SK-N-SH treated with all-trans-retinoic acid at 6 μM for 48 hours (cell line): ENCODE data around the gene TRAPPC2L.
A peak's percentile ranks its signal among the peaks of the same experiment; 100 is the strongest.

Experiments used
- ATAC-seq: fragments of 200-7000 bp; cut with Tn5 transposase; 3 replicates; pipeline ENCODE4 v1.9.1; 2020; ENCODE audit warnings: mild to moderate bottlenecking, moderate library complexity
- ARNTL ChIP-seq: fragments of 450-650 bp; formaldehyde crosslinking; IDR thresholded peaks from 2 replicates; pipeline ENCODE4 v1.5.0; 2020; ENCODE audit warnings: low read depth, mild to moderate bottlenecking, moderate library complexity, borderline replicate concordance
- CSDC2 ChIP-seq: fragments of 250-450 bp; sonication (Bioruptor Pico); IDR thresholded peaks from 2 replicates; pipeline ENCODE4 v1.5.0; 2020; ENCODE audit warnings: mild to moderate bottlenecking, moderate library complexity
- GLIS3 ChIP-seq: fragments of 250-450 bp; sonication (Bioruptor Pico); IDR thresholded peaks from 2 replicates; pipeline ENCODE4 v1.5.0; 2020; ENCODE audit warnings: mild to moderate bottlenecking, moderate library complexity
- ISL1 ChIP-seq: fragments of 250-450 bp; sonication (Bioruptor Pico); IDR thresholded peaks from 2 replicates; pipeline ENCODE4 v2.1.2; 2022; ENCODE audit warnings: mild to moderate bottlenecking, moderate library complexity
- PPARA ChIP-seq: fragments of 250-450 bp; sonication (Bioruptor Pico); IDR thresholded peaks from 2 replicates; pipeline ENCODE4 v1.5.0; 2020; ENCODE audit warnings: mild to moderate bottlenecking, borderline replicate concordance
- RARB ChIP-seq: fragments of 250-450 bp; sonication (Bioruptor Pico); IDR thresholded peaks from 2 replicates; pipeline ENCODE4 v1.8.0; 2021; ENCODE audit warnings: mild to moderate bottlenecking, moderate library complexity
- TCF4 ChIP-seq: fragments of 250-450 bp; sonication (Bioruptor Pico); IDR thresholded peaks from 2 replicates; pipeline ENCODE4 v1.8.0; 2021; ENCODE audit warnings: mild to moderate bottlenecking, moderate library complexity, borderline replicate concordance
- TOX ChIP-seq: fragments of 250-450 bp; sonication (Bioruptor Pico); IDR thresholded peaks from 2 replicates; pipeline ENCODE4 v1.8.0; 2021; ENCODE audit warnings: mild to moderate bottlenecking, moderate library complexity, borderline replicate concordance
- ZFP30 ChIP-seq: fragments of 450-650 bp; formaldehyde crosslinking; IDR thresholded peaks from 2 replicates; pipeline ENCODE4 v1.5.0; 2022; ENCODE audit warnings: mild to moderate bottlenecking, moderate library complexity
- ZNF565 ChIP-seq: fragments of 450-650 bp; formaldehyde crosslinking; conservative IDR thresholded peaks from 2 replicates; pipeline ENCODE4 v1.5.0; 2020; ENCODE audit warnings: low read depth, mild to moderate bottlenecking, moderate library complexity
- ZNF70 ChIP-seq: fragments of 450-650 bp; formaldehyde crosslinking; IDR thresholded peaks from 2 replicates; pipeline ENCODE4 v1.5.0; 2020; ENCODE audit warnings: mild to moderate bottlenecking, moderate library complexity
- ZNF8 ChIP-seq: fragments of 450-650 bp; formaldehyde crosslinking; IDR thresholded peaks from 2 replicates; pipeline ENCODE4 v1.5.0; 2020; ENCODE audit warnings: mild to moderate bottlenecking, moderate library complexity
- TF ChIP-seq, protein P1 (sequence below): fragments of 250-450 bp; sonication (Bioruptor Pico); IDR thresholded peaks from 2 replicates; pipeline ENCODE4 v1.5.0; 2020; ENCODE audit warnings: mild to moderate bottlenecking, moderate library complexity
- TF ChIP-seq, protein P2 (sequence below): fragments of 250-450 bp; sonication (Bioruptor Pico); IDR thresholded peaks from 2 replicates; pipeline ENCODE4 v1.8.0; 2021; ENCODE audit warnings: low read depth, mild to moderate bottlenecking, moderate library complexity, borderline replicate concordance
- TF ChIP-seq, protein P3 (sequence below): fragments of 250-450 bp; sonication (Bioruptor Pico); IDR thresholded peaks from 2 replicates; pipeline ENCODE4 v1.5.1; 2021; ENCODE audit warnings: mild to moderate bottlenecking, moderate library complexity

Gene TRAPPC2L

DNA sequence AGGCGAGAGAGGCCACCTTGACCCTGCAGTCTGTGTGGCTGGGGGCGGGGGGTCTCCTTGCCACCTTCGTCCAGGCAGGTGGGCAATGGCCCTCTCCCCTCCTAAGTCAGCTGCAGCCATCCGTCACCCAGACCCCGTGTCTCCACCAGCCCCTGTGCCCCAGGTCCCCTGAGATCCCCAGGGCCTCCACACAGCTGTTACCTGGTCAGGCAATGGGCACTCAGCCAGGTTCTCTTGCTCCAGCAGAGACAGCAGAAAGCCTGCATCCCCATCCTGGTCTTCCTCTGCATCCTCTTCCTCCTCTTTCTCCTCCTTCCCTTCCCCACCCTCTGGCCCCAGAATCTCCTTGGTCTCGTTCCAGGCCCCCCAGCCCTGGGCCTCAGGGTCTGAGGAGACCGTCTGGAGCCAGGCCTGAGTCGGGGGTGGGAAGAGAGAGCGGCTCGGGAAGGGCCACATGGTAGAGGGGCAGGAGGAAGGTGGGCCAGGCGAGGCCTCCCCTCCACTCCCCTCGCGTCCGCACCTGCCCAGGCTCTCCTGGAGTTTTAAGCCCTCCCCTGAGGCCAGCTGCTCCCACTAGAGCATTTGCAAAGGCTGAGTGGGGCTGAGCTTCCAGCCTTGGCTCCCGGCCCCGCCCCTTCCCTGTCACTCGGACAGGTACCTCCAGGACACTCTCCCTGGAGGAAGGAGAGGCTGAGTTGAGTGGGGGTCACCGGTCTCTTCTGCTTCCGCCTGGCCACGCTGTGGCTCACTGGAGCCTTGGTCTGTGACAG lies 9.4 kb downstream of the TRAPPC2L start, which contains the start of gene PABPN1L:
TSS of gene PABPN1L (minus strand) at position 510 of the 770 bp plus-strand sequence. CDS start at position 456, 54 bp downstream.
- TF ChIP-seq, protein P1, sequence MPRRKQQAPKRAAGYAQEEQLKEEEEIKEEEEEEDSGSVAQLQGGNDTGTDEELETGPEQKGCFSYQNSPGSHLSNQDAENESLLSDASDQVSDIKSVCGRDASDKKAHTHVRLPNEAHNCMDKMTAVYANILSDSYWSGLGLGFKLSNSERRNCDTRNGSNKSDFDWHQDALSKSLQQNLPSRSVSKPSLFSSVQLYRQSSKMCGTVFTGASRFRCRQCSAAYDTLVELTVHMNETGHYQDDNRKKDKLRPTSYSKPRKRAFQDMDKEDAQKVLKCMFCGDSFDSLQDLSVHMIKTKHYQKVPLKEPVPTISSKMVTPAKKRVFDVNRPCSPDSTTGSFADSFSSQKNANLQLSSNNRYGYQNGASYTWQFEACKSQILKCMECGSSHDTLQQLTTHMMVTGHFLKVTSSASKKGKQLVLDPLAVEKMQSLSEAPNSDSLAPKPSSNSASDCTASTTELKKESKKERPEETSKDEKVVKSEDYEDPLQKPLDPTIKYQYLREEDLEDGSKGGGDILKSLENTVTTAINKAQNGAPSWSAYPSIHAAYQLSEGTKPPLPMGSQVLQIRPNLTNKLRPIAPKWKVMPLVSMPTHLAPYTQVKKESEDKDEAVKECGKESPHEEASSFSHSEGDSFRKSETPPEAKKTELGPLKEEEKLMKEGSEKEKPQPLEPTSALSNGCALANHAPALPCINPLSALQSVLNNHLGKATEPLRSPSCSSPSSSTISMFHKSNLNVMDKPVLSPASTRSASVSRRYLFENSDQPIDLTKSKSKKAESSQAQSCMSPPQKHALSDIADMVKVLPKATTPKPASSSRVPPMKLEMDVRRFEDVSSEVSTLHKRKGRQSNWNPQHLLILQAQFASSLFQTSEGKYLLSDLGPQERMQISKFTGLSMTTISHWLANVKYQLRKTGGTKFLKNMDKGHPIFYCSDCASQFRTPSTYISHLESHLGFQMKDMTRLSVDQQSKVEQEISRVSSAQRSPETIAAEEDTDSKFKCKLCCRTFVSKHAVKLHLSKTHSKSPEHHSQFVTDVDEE (CRISPR knock-in tag): no peak
- TF ChIP-seq CSDC2 (CRISPR knock-in tag): no peak
- TF ChIP-seq ARNTL (CRISPR knock-in tag): no peak
- TF ChIP-seq ZNF70 (CRISPR knock-in tag): no peak
- no peak for TF ChIP-seq ZFP30 (CRISPR knock-in tag)
- no peak for TF ChIP-seq ZNF8 (CRISPR knock-in tag)
- no peak for TF ChIP-seq RARB
- TF ChIP-seq TCF4: no peak
- no peak for ATAC-seq

DNA sequence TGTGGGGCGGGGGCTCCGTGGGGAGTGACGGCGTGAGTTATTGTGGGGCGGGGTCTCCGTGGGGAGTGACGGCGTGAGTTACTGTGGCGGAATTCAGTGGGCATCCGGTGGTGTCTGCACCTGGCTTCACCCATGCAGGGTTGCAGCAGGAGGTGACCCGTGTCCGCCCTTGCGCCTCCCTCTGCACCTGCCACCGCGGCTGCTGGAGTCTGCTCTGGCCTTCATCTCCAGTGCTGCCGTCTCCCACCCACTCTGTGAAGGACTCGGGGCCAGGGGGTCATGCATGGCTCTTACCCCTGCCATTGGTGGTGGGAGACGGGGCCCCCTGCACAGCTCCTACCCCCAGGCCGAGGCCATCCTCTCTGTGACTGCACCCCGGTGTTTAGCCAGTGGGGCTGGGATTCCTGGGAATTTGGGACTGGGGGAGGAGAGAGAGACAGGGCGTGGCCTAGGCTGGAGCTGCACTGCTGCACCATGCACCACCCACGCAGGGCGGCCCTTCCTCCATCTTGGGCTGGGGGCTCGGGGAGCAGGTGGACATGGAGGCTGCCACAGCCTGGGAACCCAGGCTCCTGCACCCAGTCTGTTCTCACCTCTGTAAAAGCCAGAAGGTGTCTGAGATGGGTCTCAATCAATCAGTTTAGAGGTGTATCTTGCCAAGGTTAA lies 10.8 kb downstream of the TRAPPC2L start:
- TF ChIP-seq PPARA (CRISPR knock-in tag) (no peak), ZNF565 (no peak), ISL1 (no peak)
- ATAC-seq: no peak

DNA sequence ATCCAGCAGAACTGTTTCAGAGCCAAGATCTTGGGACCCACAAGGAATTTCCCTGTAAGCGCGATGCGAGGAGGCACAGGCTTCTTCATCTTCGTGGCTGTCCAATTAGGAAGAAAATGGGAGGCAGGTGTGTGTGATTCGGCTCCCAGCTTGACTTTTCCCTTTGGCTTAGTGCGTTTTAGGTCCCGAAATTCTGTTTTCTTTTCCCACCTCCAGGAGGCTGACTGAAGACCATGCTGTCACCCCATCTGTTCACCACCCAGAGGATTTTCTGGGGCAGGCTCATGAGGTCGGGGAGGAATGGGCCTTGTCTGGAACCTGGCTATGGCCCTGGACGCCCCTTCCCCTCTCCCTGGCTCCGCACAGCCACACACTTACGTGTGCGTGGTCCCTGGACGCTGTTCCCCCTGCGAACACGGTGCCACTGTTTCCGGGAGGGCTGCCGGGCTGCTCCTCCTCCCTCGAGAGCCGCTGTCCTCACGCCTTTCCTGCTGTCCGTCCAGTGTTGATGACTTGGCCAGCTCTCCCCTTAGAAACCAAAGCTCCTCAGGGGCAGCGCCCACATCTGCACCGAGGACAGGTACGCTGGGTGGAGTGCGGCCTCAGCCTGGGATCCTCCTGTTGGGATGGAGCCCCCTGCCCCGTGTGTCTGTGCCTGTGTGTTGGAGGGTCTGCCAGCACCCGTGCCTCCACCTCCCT lies 12.2 kb downstream of the TRAPPC2L start:
- TF ChIP-seq TOX (CRISPR knock-in tag): no peak
- TF ChIP-seq, protein P2, sequence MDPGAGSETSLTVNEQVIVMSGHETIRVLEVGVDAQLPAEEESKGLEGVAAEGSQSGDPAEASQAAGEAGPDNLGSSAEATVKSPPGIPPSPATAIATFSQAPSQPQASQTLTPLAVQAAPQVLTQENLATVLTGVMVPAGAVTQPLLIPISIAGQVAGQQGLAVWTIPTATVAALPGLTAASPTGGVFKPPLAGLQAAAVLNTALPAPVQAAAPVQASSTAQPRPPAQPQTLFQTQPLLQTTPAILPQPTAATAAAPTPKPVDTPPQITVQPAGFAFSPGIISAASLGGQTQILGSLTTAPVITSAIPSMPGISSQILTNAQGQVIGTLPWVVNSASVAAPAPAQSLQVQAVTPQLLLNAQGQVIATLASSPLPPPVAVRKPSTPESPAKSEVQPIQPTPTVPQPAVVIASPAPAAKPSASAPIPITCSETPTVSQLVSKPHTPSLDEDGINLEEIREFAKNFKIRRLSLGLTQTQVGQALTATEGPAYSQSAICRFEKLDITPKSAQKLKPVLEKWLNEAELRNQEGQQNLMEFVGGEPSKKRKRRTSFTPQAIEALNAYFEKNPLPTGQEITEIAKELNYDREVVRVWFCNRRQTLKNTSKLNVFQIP (CRISPR knock-in tag): no peak
- ATAC-seq: no peak

DNA sequence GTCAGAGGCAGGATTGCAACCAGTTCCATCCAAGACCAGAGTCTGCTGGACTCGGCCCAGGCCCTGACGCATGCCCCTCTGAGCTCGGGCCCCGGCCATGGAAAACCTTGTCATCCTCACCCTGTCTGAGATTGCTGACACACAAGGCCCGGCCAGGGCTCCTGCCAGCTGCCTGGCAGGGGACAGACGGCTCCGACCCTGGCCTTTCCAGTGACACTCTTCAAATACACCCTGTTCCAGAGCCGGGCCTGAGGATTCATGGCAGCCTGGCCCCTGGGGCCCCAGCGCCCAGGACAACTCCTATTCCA lies 12.7 kb downstream of the TRAPPC2L start:
- ATAC-seq: no peak
- TF ChIP-seq ZNF70 (CRISPR knock-in tag) (no peak), ZNF8 (CRISPR knock-in tag) (no peak)
- TF ChIP-seq, protein P3, sequence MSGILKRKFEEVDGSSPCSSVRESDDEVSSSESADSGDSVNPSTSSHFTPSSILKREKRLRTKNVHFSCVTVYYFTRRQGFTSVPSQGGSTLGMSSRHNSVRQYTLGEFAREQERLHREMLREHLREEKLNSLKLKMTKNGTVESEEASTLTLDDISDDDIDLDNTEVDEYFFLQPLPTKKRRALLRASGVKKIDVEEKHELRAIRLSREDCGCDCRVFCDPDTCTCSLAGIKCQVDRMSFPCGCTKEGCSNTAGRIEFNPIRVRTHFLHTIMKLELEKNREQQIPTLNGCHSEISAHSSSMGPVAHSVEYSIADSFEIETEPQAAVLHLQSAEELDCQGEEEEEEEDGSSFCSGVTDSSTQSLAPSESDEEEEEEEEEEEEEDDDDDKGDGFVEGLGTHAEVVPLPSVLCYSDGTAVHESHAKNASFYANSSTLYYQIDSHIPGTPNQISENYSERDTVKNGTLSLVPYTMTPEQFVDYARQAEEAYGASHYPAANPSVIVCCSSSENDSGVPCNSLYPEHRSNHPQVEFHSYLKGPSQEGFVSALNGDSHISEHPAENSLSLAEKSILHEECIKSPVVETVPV (CRISPR knock-in tag): no peak

DNA sequence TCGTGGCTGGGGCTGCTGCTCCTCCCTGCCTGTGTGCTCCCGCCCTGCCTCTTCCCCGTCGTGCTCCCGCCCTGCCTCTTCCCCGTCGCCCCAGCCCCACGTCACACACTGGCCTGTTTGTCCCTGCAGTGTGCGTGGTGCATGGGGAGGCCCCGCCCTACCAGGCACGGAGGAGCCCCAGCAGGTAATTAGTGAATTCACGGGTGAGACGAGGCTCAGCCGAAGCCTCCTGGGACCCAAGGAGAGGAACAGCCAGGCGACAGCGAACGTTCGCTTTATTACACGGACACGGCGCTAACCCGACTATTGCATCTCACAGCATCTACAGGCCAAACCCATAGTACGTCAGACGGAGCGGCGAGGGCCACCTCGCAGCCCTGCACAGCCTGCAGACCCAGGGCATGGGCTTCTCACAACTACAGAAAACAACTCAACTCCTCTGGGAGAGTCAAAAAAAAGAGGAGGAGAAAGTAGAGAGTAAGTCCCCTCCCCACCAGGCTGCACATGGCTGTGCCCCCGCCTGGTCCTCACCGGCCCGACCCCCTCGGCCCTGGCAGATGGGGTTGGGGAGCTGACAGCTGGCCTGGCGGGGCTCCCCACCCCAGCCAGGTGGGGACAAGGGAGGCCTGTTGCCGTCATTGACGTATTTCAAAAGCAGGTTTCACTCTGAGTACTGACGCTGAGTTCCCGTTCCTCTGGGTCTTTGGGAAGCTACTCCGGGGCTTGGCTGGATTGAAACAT lies 13.9 kb downstream of the TRAPPC2L start:
- TF ChIP-seq ZNF565 (no peak), GLIS3 (CRISPR knock-in tag) (no peak), ZFP30 (CRISPR knock-in tag) (no peak), TOX (CRISPR knock-in tag) (no peak), ZNF8 (CRISPR knock-in tag) (no peak), CSDC2 (CRISPR knock-in tag) (no peak)
- TF ChIP-seq, protein P1 (CRISPR knock-in tag): no peak
- peak; percentile 47 for ATAC-seq
